ENCODE data around the gene CYB561D1. TPM values are rescaled to one million over a fixed set of nuclear protein-coding genes. Genes with fewer than 3 reads are reported as not detected.
A peak's percentile ranks its signal among the peaks of the same experiment; 100 is the strongest.

The CYB561D1 gene
- total and polyA plus RNA-seq, 2 experiments from 2014 or later, result 5.9 to 9.6 TPM

DNA sequence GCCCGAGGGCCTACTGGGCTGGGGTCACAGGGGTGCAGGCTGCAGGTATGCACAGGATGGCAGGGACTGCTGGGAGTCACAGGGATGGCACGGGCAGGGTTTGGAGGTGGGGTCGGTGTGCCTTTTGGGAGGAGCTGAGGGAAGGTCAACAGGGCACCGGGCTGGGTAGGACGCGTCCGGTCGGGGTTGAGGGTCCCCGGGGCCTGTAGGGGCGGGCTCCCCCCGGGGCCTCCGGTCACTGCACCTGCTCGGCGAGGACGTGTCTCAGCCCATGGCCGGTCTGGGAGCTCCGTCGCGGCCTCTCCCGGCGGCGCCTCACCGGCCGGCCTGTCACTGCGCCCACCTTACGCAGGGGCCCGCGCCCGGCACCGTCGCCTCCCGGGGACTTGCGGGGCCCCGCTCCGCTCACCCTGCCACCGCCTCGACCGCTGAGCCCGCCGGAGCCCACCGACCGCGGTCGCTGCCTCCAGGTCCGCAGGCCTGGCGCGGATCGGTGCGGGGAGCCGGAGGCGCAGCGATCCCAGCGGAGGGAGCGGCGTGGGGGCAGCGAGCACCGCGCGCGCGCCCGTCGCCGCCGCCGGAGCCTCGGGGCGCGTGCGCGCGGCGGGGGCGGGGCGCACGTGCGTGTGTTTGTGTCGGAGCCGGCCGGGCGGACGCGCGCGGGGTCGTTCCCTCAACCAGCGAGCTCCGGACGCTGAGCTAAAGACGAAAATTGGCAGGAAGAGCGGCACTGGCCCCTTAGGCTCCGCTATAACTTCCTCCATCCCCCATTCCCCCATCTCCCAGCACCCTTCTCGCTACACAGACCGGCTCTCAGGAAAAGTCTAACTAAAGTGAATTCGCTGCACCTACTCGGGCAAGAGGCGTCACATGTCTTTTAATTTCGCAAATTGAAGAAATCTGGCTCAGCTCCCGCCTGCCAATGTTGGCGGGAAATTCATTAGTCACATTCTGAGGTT lies 15.6 kb downstream of the CYB561D1 start, which contains the start of gene AMIGO1:
Gene AMIGO1, minus strand, starts transcription at position 552 of the 959 bp plus-strand sequence. CDS start 815 bp downstream, outside the sequence.
- H3K9ac ChIP-seq, result peak within 1 kb of the TSS; percentile 59
- H3K27me3 ChIP-seq (replicated peaks; ENCODE audit: insufficient read depth), result no peaks in the 10 kb centered on the region
- H3K79me2 ChIP-seq (ENCODE audit: insufficient read depth), result no peaks in the 10 kb centered on the region
- peak within 1 kb of the TSS; percentile 97 for H2AFZ ChIP-seq
- WGBS, 2 experiments (ENCODE audit: low coverage in 1 of 2, low lambda C conversion rate in 2 of 2, missing lambda C conversion rate in 2 of 2), result 3% methylated on average over 47 to 87 of the region's 100 CpGs
- no peaks in the 10 kb centered on the region for H3K9me3 ChIP-seq (ENCODE audit: low read depth)
- H3K9me2 ChIP-seq (ENCODE audit: insufficient read depth), result no peaks in the 10 kb centered on the region
- in situ Hi-C loops (cut with MboI), result no loop called here
- no peaks in the 10 kb centered on the region for H3K36me3 ChIP-seq (ENCODE audit: low read depth)
- H3K4me1 ChIP-seq (ENCODE audit: insufficient read depth), result peaks cover 4% of the 10 kb centered on the region; the same call in 1 of the 2 replicates
- H3K4me3 ChIP-seq, result peak within 1 kb of the TSS; percentile 92
- TF ChIP-seq EZH2phosphoT487 (IDR thresholded peaks at IDR 0.05; ENCODE audit: insufficient read depth, low read depth) (no peak), EZH2 (IDR thresholded peaks at IDR 0.05; ENCODE audit: insufficient read depth, poor library complexity, severe bottlenecking) (no peak)
- peak; percentile 76 for DNase-seq
- H4K20me1 ChIP-seq (ENCODE audit: insufficient read depth), result no peaks in the 10 kb centered on the region
- H3K27ac ChIP-seq, result no peak within 1 kb of the TSS
- H3K4me2 ChIP-seq (ENCODE audit: unreplicated experiment), result peak within 1 kb of the TSS; percentile 98
- no peaks in the 10 kb centered on the region for H3F3A ChIP-seq (ENCODE audit: insufficient read depth)

- no peaks in the 10 kb centered on the region for H4K20me1 ChIP-seq (ENCODE audit: insufficient read depth)
- no peaks in the 10 kb centered on the region for H3K36me3 ChIP-seq (ENCODE audit: low read depth)
- in situ Hi-C loops (cut with MboI), result no loop called here
- no peaks in the 10 kb centered on the region for H3K27me3 ChIP-seq (replicated peaks; ENCODE audit: insufficient read depth)
- no peak for DNase-seq
- H3F3A ChIP-seq (ENCODE audit: insufficient read depth), result no peaks in the 10 kb centered on the region
- 88 to 92% methylated on average over 2 of the region's 2 CpGs for WGBS, 2 experiments (ENCODE audit: low coverage in 1 of 2, low lambda C conversion rate in 2 of 2, missing lambda C conversion rate in 2 of 2)
- no peak overlapping the region for H3K27ac ChIP-seq
- H3K79me2 ChIP-seq (ENCODE audit: insufficient read depth), result no peaks in the 10 kb centered on the region
- peaks cover 4% of the 10 kb centered on the region for H3K4me1 ChIP-seq (ENCODE audit: insufficient read depth)
- H3K9ac ChIP-seq, result no peak overlapping the region
- no peaks in the 10 kb centered on the region for H3K9me2 ChIP-seq (ENCODE audit: insufficient read depth)
- no peak for TF ChIP-seq EZH2 (IDR thresholded peaks at IDR 0.05; ENCODE audit: insufficient read depth, poor library complexity, severe bottlenecking)
- TF ChIP-seq EZH2phosphoT487 (IDR thresholded peaks at IDR 0.05; ENCODE audit: insufficient read depth, low read depth), result no peak
- H3K4me2 ChIP-seq (ENCODE audit: unreplicated experiment), result no peak overlapping the region
- H3K9me3 ChIP-seq (ENCODE audit: low read depth), result no peaks in the 10 kb centered on the region
- no peak overlapping the region for H2AFZ ChIP-seq
- no peak overlapping the region for H3K4me3 ChIP-seq
These were observed 19.3 kb downstream of the CYB561D1 start for GRCh38 chr1:109513110-109513710.

GRCh38 chr1:109514846-109515245 lies 21.0 kb downstream of the CYB561D1 start:
- Histone ChIP-seq H3K4me1 (ENCODE audit: insufficient read depth) (peaks cover 3% of the 10 kb centered on the region), H3K9me3 (ENCODE audit: low read depth) (no peaks in the 10 kb centered on the region), H3K27ac (no peak overlapping the region), H3K4me3 (no peak overlapping the region), H3K27me3 (replicated peaks; ENCODE audit: insufficient read depth) (no peaks in the 10 kb centered on the region), H4K20me1 (ENCODE audit: insufficient read depth) (no peaks in the 10 kb centered on the region), H3K9me2 (ENCODE audit: insufficient read depth) (no peaks in the 10 kb centered on the region), H2AFZ (no peak overlapping the region), H3K9ac (no peak overlapping the region), H3K4me2 (ENCODE audit: unreplicated experiment) (no peak overlapping the region), H3K36me3 (ENCODE audit: low read depth) (no peaks in the 10 kb centered on the region), H3K79me2 (ENCODE audit: insufficient read depth) (no peaks in the 10 kb centered on the region), H3F3A (ENCODE audit: insufficient read depth) (no peaks in the 10 kb centered on the region)
- TF ChIP-seq EZH2phosphoT487 (IDR thresholded peaks at IDR 0.05; ENCODE audit: insufficient read depth, low read depth) (no peak), EZH2 (IDR thresholded peaks at IDR 0.05; ENCODE audit: insufficient read depth, poor library complexity, severe bottlenecking) (no peak)
- no peak for DNase-seq
- WGBS, 2 experiments (ENCODE audit: low coverage in 1 of 2, low lambda C conversion rate in 2 of 2, missing lambda C conversion rate in 2 of 2), result 46 to 53% methylated on average over 3 of the region's 3 CpGs
- in situ Hi-C loops (cut with MboI), result no loop called here

DNA sequence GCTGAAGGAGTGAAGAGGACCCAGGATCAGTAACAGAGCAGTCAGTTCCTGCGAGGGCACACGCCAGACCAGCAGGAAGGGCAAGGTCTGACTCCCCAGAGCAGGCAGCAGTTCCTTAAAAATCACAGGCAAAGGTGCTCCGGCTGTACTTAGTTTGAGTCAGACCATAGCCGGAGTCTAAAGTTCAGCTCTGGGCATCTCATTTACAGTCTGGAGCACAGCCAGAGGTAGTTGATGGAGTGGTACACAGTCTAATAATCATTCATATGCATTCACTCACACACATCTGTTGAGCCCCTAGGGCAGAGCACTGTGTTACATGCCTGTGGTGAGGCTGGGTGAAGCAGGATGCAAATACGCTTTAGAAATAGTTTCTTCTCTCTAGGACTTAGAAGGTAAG lies 23.0 kb downstream of the CYB561D1 start:
- no peaks in the 10 kb centered on the region for H3K9me3 ChIP-seq (ENCODE audit: low read depth)
- no peak overlapping the region for H3K4me2 ChIP-seq (ENCODE audit: unreplicated experiment)
- H3K9me2 ChIP-seq (ENCODE audit: insufficient read depth), result no peaks in the 10 kb centered on the region
- H3K36me3 ChIP-seq (ENCODE audit: low read depth), result no peaks in the 10 kb centered on the region
- no peak for DNase-seq
- no peaks in the 10 kb centered on the region; the same call in 1 of the 2 replicates for H3K4me1 ChIP-seq (ENCODE audit: insufficient read depth)
- TF ChIP-seq EZH2 (IDR thresholded peaks at IDR 0.05; ENCODE audit: insufficient read depth, poor library complexity, severe bottlenecking), result no peak
- no peak for TF ChIP-seq EZH2phosphoT487 (IDR thresholded peaks at IDR 0.05; ENCODE audit: insufficient read depth, low read depth)
- WGBS, 2 experiments (ENCODE audit: low coverage in 1 of 2, low lambda C conversion rate in 2 of 2, missing lambda C conversion rate in 2 of 2), result 57 to 62% methylated on average over 5 of the region's 5 CpGs
- no peak overlapping the region for H3K27ac ChIP-seq
- H2AFZ ChIP-seq, result no peak overlapping the region
- H3K9ac ChIP-seq, result no peak overlapping the region
- H4K20me1 ChIP-seq (ENCODE audit: insufficient read depth), result no peaks in the 10 kb centered on the region
- 0 out of 2 replicates have a peak, but pooled peaks cover 3% of the 10 kb centered on the region for H3K27me3 ChIP-seq (replicated peaks; ENCODE audit: insufficient read depth)
- in situ Hi-C loops (cut with MboI), result no loop called here
- no peaks in the 10 kb centered on the region for H3K79me2 ChIP-seq (ENCODE audit: insufficient read depth)
- H3F3A ChIP-seq (ENCODE audit: insufficient read depth), result no peaks in the 10 kb centered on the region
- no peak overlapping the region for H3K4me3 ChIP-seq

All from GM23248 (cell line).